Measurements from ENCODE around the gene TYMS. TPM values are rescaled to one million over a fixed set of nuclear protein-coding genes. Genes with fewer than 3 reads are reported as not detected.

TYMS gene
- total RNA-seq, 1 donor from 2014 or later: 269 TPM

- intact Hi-C loops (cut with micrococcal nuclease): no loop called here
- Mint-ChIP-seq H3K27me3 (no peaks in the 10 kb centered on the region), H3K4me3 (no peak overlapping the region), H3K36me3 (ENCODE audit: low read depth) (peaks cover 16% of the 10 kb centered on the region), H3K9me3 (no peaks in the 10 kb centered on the region), H3K27ac (no peak overlapping the region), H3K4me1 (peaks cover 35% of the 10 kb centered on the region)
- DNase-seq: peak; percentile 51
Observed at GRCh38 chr18:654601-655000, 2.9 kb upstream of the TYMS start.

- H3K9me3 Mint-ChIP-seq: no peaks in the 10 kb centered on the region
Observed at GRCh38 chr18:655445-655844, 2.0 kb upstream of the TYMS start.

GRCh38 chr18:658001-658946, 821 bp downstream of the TYMS start:
- intact Hi-C loops (cut with micrococcal nuclease): loop anchor here (1.0 to 5.0 kb wide), 5 partner anchors 25 to 153 kb away; partner anchors contain the start of gene CLUL1
- peaks cover 5% of the 10 kb centered on the region for H3K9me3 Mint-ChIP-seq
- peak overlapping the region; percentile 96 for H3K4me3 Mint-ChIP-seq
- H3K36me3 Mint-ChIP-seq (ENCODE audit: low read depth): peaks cover 45% of the 10 kb centered on the region
- no peaks in the 10 kb centered on the region for H3K27me3 Mint-ChIP-seq
- DNase-seq: peak; percentile 94
- H3K4me1 Mint-ChIP-seq: peaks cover 42% of the 10 kb centered on the region
- peak overlapping the region; percentile 96 for H3K27ac Mint-ChIP-seq

More at GRCh38 chr18:655445-655844, 2.0 kb upstream of the TYMS start:
- Mint-ChIP-seq H3K4me1 (peaks cover 40% of the 10 kb centered on the region), H3K27ac (no peak overlapping the region), H3K4me3 (peak overlapping the region; percentile 26), H3K27me3 (no peaks in the 10 kb centered on the region), H3K36me3 (ENCODE audit: low read depth) (peaks cover 24% of the 10 kb centered on the region)
- peak; percentile 47 for DNase-seq
- intact Hi-C loops (cut with micrococcal nuclease): loop anchor here (5.0 kb wide), 1 partner anchor 33 kb away; no protein-coding TSS in a partner anchor

DNA sequence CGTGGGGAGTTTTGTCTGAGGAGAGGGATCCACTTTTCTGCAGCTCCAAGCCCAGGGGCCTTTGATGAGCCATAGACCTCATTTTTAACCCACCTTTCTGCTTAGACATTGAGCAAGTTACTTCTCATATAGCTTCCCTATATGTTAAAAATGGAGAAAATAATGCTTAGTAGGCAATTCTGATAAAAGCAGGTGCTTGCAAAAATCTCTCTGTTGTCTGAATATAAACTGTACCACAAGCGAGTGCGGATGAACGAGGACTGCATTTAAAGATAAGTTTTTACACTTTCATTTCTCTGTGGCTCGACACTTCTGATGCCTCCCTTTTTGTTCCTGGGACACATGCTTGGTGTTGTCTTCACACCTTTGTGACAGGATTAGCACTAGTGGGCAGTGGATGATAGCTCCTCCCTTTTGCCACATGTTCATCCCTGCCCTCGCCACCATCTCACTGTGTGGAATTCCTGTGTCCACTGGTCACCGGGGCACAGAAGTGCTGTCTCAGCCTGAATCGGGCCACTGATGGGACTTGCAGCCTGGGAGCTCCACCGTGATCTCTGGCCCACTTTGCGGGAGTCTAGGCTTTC, 1.6 kb downstream of the TYMS start:
- Mint-ChIP-seq H3K36me3 (ENCODE audit: low read depth) (peaks cover 48% of the 10 kb centered on the region), H3K9me3 (peaks cover 5% of the 10 kb centered on the region), H3K27me3 (no peaks in the 10 kb centered on the region), H3K4me1 (peaks cover 38% of the 10 kb centered on the region), H3K27ac (peak overlapping the region; percentile 96), H3K4me3 (peak overlapping the region; percentile 96)
- intact Hi-C loops (cut with micrococcal nuclease): loop anchor here (1.0 to 5.0 kb wide), 5 partner anchors 24 to 152 kb away; partner anchors contain the start of gene CLUL1
- DNase-seq: peak; percentile 58

DNA sequence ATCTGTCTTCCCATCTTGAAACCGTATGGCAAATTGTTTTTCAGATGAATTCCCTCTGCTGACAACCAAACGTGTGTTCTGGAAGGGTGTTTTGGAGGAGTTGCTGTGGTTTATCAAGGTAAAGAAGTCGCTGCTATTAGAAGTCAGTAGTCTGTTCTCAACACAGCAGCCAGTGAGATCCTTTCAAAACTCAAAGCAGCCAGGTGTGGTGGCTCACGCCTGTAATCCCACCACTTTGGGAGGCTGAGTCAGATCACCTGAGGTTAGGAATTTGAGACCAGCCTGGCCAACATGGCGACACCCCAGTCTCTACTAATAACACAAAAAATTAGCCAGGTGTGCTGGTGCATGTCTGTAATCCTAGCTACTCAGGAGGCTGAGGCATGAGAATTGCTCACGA, 2.1 kb downstream of the TYMS start:
- intact Hi-C loops (cut with micrococcal nuclease): loop anchor here (2.0 to 5.0 kb wide), 4 partner anchors 23 to 151 kb away; partner anchors contain the start of gene CLUL1
- peaks cover 5% of the 10 kb centered on the region for H3K9me3 Mint-ChIP-seq
- peaks cover 51% of the 10 kb centered on the region for H3K36me3 Mint-ChIP-seq (ENCODE audit: low read depth)
- peak overlapping the region; percentile 96 for H3K4me3 Mint-ChIP-seq
- DNase-seq: peak; percentile 54
- H3K4me1 Mint-ChIP-seq: peaks cover 38% of the 10 kb centered on the region
- H3K27ac Mint-ChIP-seq: peak overlapping the region; percentile 96
- H3K27me3 Mint-ChIP-seq: no peaks in the 10 kb centered on the region

GRCh38 chr18:662197-662596, 4.7 kb downstream of the TYMS start:
- Mint-ChIP-seq H3K4me3 (no peak overlapping the region), H3K27ac (no peak overlapping the region), H3K36me3 (ENCODE audit: low read depth) (peaks cover 59% of the 10 kb centered on the region), H3K27me3 (no peaks in the 10 kb centered on the region), H3K4me1 (peaks cover 33% of the 10 kb centered on the region), H3K9me3 (peaks cover 10% of the 10 kb centered on the region)
- intact Hi-C loops (cut with micrococcal nuclease): no loop called here
- DNase-seq: peak; percentile 37

- Mint-ChIP-seq H3K27ac (peak overlapping the region; percentile 29), H3K27me3 (no peaks in the 10 kb centered on the region), H3K36me3 (ENCODE audit: low read depth) (peaks cover 65% of the 10 kb centered on the region), H3K4me3 (no peak overlapping the region), H3K4me1 (peaks cover 21% of the 10 kb centered on the region), H3K9me3 (peaks cover 9% of the 10 kb centered on the region)
- DNase-seq: peak; percentile 79
- intact Hi-C loops (cut with micrococcal nuclease): no loop called here
Observed at GRCh38 chr18:666177-666576, 8.7 kb downstream of the TYMS start.

- Mint-ChIP-seq H3K9me3 (peaks cover 5% of the 10 kb centered on the region), H3K4me1 (peaks cover 17% of the 10 kb centered on the region), H3K27me3 (no peaks in the 10 kb centered on the region), H3K36me3 (ENCODE audit: low read depth) (peaks cover 64% of the 10 kb centered on the region), H3K27ac (peak overlapping the region; percentile 43), H3K4me3 (no peak overlapping the region)
- DNase-seq: no peak
- intact Hi-C loops (cut with micrococcal nuclease): no loop called here
Observed at GRCh38 chr18:666628-667027, 9.2 kb downstream of the TYMS start.

DNA sequence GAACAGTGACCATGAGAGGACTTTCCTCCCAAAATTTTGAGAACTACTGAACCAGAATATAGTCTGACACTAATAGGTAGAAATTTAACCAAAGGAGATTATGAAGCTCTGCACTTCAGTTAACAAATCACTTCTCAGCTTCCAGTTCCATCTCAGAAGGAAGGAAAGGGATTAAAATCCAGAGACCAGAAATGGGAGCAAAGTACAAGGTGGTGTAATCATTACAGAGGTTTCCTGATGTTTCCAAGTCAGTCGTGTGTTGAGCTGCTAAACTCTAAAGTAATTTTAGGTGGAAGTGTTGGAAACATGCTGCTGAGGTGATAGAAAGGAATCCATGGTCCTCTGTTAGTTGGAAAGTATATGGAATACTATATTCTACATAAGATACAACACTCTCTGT, 10.8 kb downstream of the TYMS start:
- peaks cover 5% of the 10 kb centered on the region for H3K9me3 Mint-ChIP-seq
- H3K4me3 Mint-ChIP-seq: no peak overlapping the region
- H3K27ac Mint-ChIP-seq: peak overlapping the region; percentile 22
- intact Hi-C loops (cut with micrococcal nuclease): no loop called here
- peaks cover 63% of the 10 kb centered on the region for H3K36me3 Mint-ChIP-seq (ENCODE audit: low read depth)
- no peak for DNase-seq
- peaks cover 17% of the 10 kb centered on the region for H3K4me1 Mint-ChIP-seq
- no peaks in the 10 kb centered on the region for H3K27me3 Mint-ChIP-seq

DNA sequence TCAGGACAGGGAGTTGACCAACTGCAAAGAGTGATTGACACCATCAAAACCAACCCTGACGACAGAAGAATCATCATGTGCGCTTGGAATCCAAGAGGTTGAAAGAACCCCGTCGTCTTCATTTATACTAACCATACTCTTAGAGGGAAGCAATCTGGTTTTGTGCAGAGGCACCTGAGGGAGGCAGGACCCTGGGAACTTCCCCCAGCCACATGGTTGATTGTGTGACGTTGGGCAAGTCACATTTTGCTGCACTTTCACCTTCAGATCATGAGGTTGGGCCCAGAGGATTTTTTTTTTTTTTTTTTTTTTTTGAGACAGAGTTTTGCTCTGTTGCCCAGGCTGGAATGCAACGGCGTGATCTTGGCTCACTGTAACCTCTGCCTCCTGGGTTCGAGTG, 11.6 kb downstream of the TYMS start:
- Mint-ChIP-seq H3K27ac (no peak overlapping the region), H3K9me3 (peaks cover 5% of the 10 kb centered on the region), H3K4me1 (peaks cover 17% of the 10 kb centered on the region), H3K4me3 (no peak overlapping the region), H3K27me3 (no peaks in the 10 kb centered on the region), H3K36me3 (ENCODE audit: low read depth) (peaks cover 64% of the 10 kb centered on the region)
- no peak for DNase-seq
- intact Hi-C loops (cut with micrococcal nuclease): no loop called here

- H3K4me1 Mint-ChIP-seq: peaks cover 17% of the 10 kb centered on the region
- peak overlapping the region; percentile 25 for H3K27ac Mint-ChIP-seq
- no peak overlapping the region for H3K4me3 Mint-ChIP-seq
- no peaks in the 10 kb centered on the region for H3K27me3 Mint-ChIP-seq
- intact Hi-C loops (cut with micrococcal nuclease): no loop called here
- peaks cover 5% of the 10 kb centered on the region for H3K9me3 Mint-ChIP-seq
- DNase-seq: no peak
- peaks cover 68% of the 10 kb centered on the region for H3K36me3 Mint-ChIP-seq (ENCODE audit: low read depth)
Observed at GRCh38 chr18:670522-670921, 13.1 kb downstream of the TYMS start.

GRCh38 chr18:671405-671804, 14.0 kb downstream of the TYMS start:
- Mint-ChIP-seq H3K4me1 (peaks cover 12% of the 10 kb centered on the region), H3K27me3 (no peaks in the 10 kb centered on the region), H3K9me3 (peaks cover 3% of the 10 kb centered on the region), H3K4me3 (no peak overlapping the region), H3K27ac (no peak overlapping the region), H3K36me3 (ENCODE audit: low read depth) (peaks cover 69% of the 10 kb centered on the region)
- intact Hi-C loops (cut with micrococcal nuclease): no loop called here
- DNase-seq: no peak

GRCh38 chr18:673317-673716, 15.9 kb downstream of the TYMS start:
- Mint-ChIP-seq H3K27me3 (no peaks in the 10 kb centered on the region), H3K4me1 (peaks cover 11% of the 10 kb centered on the region), H3K36me3 (ENCODE audit: low read depth) (peaks cover 69% of the 10 kb centered on the region), H3K27ac (no peak overlapping the region), H3K4me3 (no peak overlapping the region), H3K9me3 (no peaks in the 10 kb centered on the region)
- intact Hi-C loops (cut with micrococcal nuclease): no loop called here
- no peak for DNase-seq

DNA sequence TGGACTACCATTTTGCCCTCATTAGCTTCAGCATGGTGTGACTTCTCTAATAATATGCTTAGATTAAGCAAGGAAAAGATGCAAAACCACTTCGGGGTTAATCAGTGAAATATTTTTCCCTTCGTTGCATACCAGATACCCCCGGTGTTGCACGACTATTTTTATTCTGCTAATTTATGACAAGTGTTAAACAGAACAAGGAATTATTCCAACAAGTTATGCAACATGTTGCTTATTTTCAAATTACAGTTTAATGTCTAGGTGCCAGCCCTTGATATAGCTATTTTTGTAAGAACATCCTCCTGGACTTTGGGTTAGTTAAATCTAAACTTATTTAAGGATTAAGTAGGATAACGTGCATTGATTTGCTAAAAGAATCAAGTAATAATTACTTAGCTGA, 16.3 kb downstream of the TYMS start:
- Mint-ChIP-seq H3K27ac (no peak overlapping the region), H3K4me3 (no peak overlapping the region), H3K27me3 (no peaks in the 10 kb centered on the region), H3K9me3 (no peaks in the 10 kb centered on the region), H3K4me1 (peaks cover 8% of the 10 kb centered on the region), H3K36me3 (ENCODE audit: low read depth) (peaks cover 66% of the 10 kb centered on the region)
- no peak for DNase-seq
- intact Hi-C loops (cut with micrococcal nuclease): no loop called here

Measured in activated CD4-positive, alpha-beta T cell treated with anti-CD3 and anti-CD28 coated beads, Interleukin-2, amount 10 ng/mL, durations not matched to agents 24 days and 14 days (primary cell).